GM12872 (cell line): Measurements from ENCODE around the gene ALX3.

Source experiments
- CTCF ChIP-seq: IDR thresholded peaks from 3 replicates; pipeline ENCODE4 v1.5.1; 2011; ENCODE audit warnings: low read depth, mild to moderate bottlenecking, low read length, moderate library complexity; ENCODE audit not compliant: insufficient read depth

The ALX3 gene

GRCh38 chr1:110067893-110068645 is 2.4 kb downstream of the ALX3 start:
- no peak for TF ChIP-seq CTCF

- TF ChIP-seq CTCF, result no peak
Observed at GRCh38 chr1:110067479-110067892, 3.0 kb downstream of the ALX3 start.

GRCh38 chr1:110065841-110066240 is 4.6 kb downstream of the ALX3 start:
- TF ChIP-seq CTCF, result no peak

GRCh38 chr1:110064576-110065337 is 5.7 kb downstream of the ALX3 start:
- no peak for TF ChIP-seq CTCF

GRCh38 chr1:110063781-110064180 is 6.7 kb downstream of the ALX3 start:
- no peak for TF ChIP-seq CTCF

- no peak for TF ChIP-seq CTCF
Observed at GRCh38 chr1:110062612-110063011, 7.9 kb downstream of the ALX3 start.

- no peak for TF ChIP-seq CTCF
Observed at GRCh38 chr1:110061341-110061740, 9.1 kb downstream of the ALX3 start.
